ENCODE data around the gene ATP1A4. TPM values are rescaled to one million over a fixed set of nuclear protein-coding genes. Genes with fewer than 3 reads are reported as not detected.
A peak's percentile ranks its signal among the peaks of the same experiment; 100 is the strongest.
"Not testable (repeated sequence)": the region's sequence is repeated elsewhere in the genome, so short reads cannot be mapped to it uniquely, and the experiment has no call there.

The ATP1A4 gene
- polyA plus RNA-seq, 1 experiment = not detected

DNA sequence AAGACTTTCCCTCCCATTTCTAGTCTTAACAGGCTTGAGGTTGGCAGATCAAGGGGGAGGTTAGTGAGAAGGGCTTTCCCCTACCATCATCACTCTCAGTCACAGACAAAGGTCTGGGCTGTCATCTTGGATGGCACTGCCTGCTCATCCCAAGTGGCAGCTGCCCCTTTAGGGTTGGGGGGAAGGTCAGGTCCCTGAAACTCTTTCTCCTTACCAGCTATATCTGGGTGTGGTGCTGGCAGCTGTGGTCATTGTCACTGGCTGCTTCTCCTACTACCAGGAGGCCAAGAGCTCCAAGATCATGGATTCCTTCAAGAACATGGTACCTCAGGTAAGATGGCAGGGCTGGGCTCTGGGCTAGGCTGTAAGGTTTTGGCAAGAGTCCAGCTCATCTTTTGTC lies 27.7 kb upstream of the ATP1A4 start:
- DNase-seq (ENCODE audit: low read depth) = no peak

DNA sequence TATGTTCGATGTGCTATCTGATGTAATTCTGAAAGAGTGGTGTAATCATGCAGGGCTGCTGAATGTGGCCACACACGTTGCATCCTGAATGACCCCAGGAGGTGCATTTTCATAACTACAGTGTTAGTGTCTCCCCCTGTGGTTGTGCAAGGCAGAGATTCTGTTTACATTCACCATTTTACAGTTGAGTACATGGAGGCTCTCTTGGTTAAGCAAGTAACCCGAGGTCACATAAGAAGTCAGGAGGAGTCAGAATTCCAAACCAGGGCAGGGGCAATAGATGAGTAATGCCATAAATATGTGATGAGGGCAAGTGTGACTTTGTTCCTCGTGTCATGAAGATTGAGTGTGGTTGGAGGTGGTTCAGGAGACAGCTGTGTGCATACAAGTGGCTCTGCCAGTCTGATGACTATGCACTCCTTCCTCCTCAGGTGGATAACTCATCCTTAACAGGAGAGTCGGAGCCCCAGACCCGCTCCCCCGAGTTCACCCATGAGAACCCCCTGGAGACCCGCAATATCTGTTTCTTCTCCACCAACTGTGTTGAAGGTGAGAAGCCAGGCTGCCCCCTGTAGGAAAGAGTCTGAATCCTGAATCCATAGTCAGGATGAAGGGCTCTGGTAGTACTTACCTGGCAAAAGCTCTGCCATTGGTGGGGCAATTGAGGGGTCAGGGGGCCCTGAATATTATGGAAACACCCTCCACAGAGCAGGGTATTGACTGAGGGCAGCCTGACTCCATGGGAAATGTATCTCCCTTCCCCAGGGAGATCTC lies 26.5 kb upstream of the ATP1A4 start:
- no peak overlapping the region for H3K4me3 ChIP-seq (ENCODE audit: low read depth, low read length)
- H3K36me3 ChIP-seq (ENCODE audit: control insufficient read depth, insufficient read depth, low read length) = no peaks in the 10 kb centered on the region
- DNase-seq (ENCODE audit: low read depth) = peak; percentile 72
- ChIA-PET POLR2A (no interaction called here), CTCF (interaction anchor here (0.7 to 2.3 kb wide), 13 partner anchors 8 to 166 kb away, joined by 3 to 8 read pairs (median 3); no protein-coding TSS in a partner anchor)
- TF ChIP-seq, protein P1, sequence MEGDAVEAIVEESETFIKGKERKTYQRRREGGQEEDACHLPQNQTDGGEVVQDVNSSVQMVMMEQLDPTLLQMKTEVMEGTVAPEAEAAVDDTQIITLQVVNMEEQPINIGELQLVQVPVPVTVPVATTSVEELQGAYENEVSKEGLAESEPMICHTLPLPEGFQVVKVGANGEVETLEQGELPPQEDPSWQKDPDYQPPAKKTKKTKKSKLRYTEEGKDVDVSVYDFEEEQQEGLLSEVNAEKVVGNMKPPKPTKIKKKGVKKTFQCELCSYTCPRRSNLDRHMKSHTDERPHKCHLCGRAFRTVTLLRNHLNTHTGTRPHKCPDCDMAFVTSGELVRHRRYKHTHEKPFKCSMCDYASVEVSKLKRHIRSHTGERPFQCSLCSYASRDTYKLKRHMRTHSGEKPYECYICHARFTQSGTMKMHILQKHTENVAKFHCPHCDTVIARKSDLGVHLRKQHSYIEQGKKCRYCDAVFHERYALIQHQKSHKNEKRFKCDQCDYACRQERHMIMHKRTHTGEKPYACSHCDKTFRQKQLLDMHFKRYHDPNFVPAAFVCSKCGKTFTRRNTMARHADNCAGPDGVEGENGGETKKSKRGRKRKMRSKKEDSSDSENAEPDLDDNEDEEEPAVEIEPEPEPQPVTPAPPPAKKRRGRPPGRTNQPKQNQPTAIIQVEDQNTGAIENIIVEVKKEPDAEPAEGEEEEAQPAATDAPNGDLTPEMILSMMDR (IDR thresholded peaks at IDR 0.05; ENCODE audit: insufficient read depth, low read depth, low read length) = peak; percentile 45
- H3K27me3 ChIP-seq (ENCODE audit: control insufficient read depth, insufficient read depth, low read length) = no peaks in the 10 kb centered on the region

More for the DNA sequence above, 27.7 kb upstream of the ATP1A4 start:
- Histone ChIP-seq H3K27me3 (ENCODE audit: control insufficient read depth, insufficient read depth, low read length) (no peaks in the 10 kb centered on the region), H3K36me3 (ENCODE audit: control insufficient read depth, insufficient read depth, low read length) (no peaks in the 10 kb centered on the region), H3K4me3 (ENCODE audit: low read depth, low read length) (no peak overlapping the region)
- POLR2A ChIA-PET = no interaction called here
- TF ChIP-seq, protein P1 (IDR thresholded peaks at IDR 0.05; ENCODE audit: insufficient read depth, low read depth, low read length) = no peak
- CTCF ChIA-PET = interaction anchor here (0.5 to 2.3 kb wide), 10 partner anchors 9 to 167 kb away, joined by 3 to 8 read pairs (median 4); no protein-coding TSS in a partner anchor

- TF ChIP-seq, protein P1 (IDR thresholded peaks at IDR 0.05; ENCODE audit: insufficient read depth, low read depth, low read length) = no peak
- no peak for DNase-seq (ENCODE audit: low read depth)
- H3K36me3 ChIP-seq (ENCODE audit: control insufficient read depth, insufficient read depth, low read length) = no peaks in the 10 kb centered on the region
- H3K4me3 ChIP-seq (ENCODE audit: low read depth, low read length) = no peak overlapping the region
- ChIA-PET CTCF (interaction anchor here (0.7 to 2.3 kb wide), 5 partner anchors 15 to 68 kb away, joined by 3 to 8 read pairs (median 3); no protein-coding TSS in a partner anchor), POLR2A (no interaction called here)
- no peaks in the 10 kb centered on the region for H3K27me3 ChIP-seq (ENCODE audit: control insufficient read depth, insufficient read depth, low read length)
Observed at GRCh38 chr1:160125746-160126145, 25.7 kb upstream of the ATP1A4 start.

- DNase-seq (ENCODE audit: low read depth); H3K27me3 ChIP-seq (ENCODE audit: control insufficient read depth, insufficient read depth, low read length); H3K36me3 ChIP-seq (ENCODE audit: control insufficient read depth, insufficient read depth, low read length); POLR2A ChIA-PET; H3K4me3 ChIP-seq (ENCODE audit: low read depth, low read length): not testable (repeated sequence)
- CTCF ChIA-PET = interaction anchor here (0.6 to 1.3 kb wide), 3 partner anchors 15 to 131 kb away, joined by 3 read pairs; no protein-coding TSS in a partner anchor
Observed at GRCh38 chr1:160126342-160126741, 25.1 kb upstream of the ATP1A4 start.

- ChIA-PET POLR2A (no interaction called here), CTCF (interaction anchor here (1.0 to 1.5 kb wide), 4 partner anchors 9 to 66 kb away, joined by 3 to 5 read pairs (median 4); no protein-coding TSS in a partner anchor)
- Histone ChIP-seq H3K4me3 (ENCODE audit: low read depth, low read length) (no peak overlapping the region), H3K36me3 (ENCODE audit: control insufficient read depth, insufficient read depth, low read length) (no peaks in the 10 kb centered on the region), H3K27me3 (ENCODE audit: control insufficient read depth, insufficient read depth, low read length) (no peaks in the 10 kb centered on the region)
- DNase-seq (ENCODE audit: low read depth) = no peak
- TF ChIP-seq, protein P1 (IDR thresholded peaks at IDR 0.05; ENCODE audit: insufficient read depth, low read depth, low read length) = no peak
Observed at GRCh38 chr1:160127381-160127780, 24.0 kb upstream of the ATP1A4 start.

Data from BJ (cell line).